ENCODE measurements around the gene CRX.
"Not testable (repeated sequence)": the region's sequence is repeated elsewhere in the genome, so short reads cannot be mapped to it uniquely, and the experiment has no call there.

Gene CRX

GRCh38 chr19:47821460-47822020 is at the start of gene CRX:
CRX (plus strand) TSS chr19:47821937; CDS start chr19:47834444, 12,507 bp downstream.
- DNase-seq (ENCODE audit: low read depth in 4 of 4, low spot score in 1 of 4) = no peak

DNA sequence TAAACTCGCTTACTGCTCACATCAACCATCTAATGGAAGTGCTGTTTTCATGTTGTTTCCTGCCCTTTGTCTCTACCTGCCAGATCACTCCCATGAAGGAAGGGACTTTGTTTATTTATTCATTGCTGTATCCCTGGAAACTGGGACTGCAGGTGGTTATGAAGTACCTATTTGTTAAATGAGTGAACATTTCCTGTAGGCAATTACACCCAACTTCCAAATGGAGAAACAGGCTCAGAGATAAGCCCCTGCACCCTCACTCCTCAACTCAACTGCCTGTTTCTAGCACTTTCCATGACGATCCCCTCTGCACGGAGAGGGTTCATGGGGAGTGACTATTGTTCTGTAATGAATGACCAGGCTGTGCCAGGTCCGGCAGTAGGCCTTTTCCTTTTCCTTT is 45.2 kb upstream of the CRX start:
- DNase-seq (ENCODE audit: low read depth in 4 of 4, low spot score in 1 of 4) = no peak

GRCh38 chr19:47777245-47778048 is 44.3 kb upstream of the CRX start:
- not testable (repeated sequence) for DNase-seq (ENCODE audit: low read depth in 4 of 4, low spot score in 1 of 4)

DNA sequence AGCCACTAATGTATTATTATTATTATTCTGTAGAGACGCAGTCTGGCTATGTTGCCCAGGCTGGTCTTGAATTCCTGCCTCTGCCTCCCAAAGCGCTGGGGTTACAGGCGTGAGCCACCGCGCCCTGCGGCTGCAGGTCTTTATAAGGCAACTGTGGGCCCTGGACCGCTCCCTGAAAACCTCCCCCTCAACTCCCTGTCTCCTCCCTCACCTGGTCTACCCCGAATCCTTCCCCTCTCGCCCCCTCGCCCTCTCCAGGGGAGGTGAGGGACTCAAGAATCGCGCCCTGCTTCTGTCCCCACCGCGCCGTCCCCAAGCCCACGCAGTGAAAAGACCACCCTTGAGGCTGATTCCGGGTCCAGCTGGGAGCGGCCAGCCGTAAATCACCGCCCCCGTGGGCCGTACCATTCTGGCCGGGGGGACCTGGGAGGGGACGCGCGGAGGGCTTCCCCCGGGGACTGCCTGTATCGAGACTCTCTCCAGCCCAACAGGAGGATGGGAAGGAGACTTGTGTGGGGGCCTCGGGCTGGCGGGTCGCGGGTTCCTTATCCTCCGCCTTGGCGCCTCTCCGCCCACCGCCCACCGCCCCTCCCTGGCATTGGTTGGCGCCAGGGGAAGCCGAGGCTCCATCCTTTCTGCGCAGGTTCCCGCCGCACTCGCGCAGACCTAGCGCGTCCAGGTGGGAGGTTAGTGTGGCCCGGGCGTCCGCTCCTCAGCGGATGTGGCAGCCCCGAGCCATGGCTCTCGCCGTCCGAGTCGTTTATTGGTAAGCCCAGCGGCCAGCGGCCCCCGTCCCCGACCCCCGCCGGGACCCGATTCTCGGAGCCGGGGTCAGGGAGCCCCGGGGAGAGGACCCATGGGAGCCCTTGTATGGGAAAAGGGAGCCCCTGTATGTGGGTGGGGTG is 43.4 kb upstream of the CRX start, which contains the start of gene SELENOW:
Gene SELENOW (plus strand): TSS at position 655 of the 905 bp plus-strand sequence. CDS start 83 bp downstream, at position 738.
- peak; percentile 52 to 67 (median 64) for DNase-seq (ENCODE audit: low read depth in 4 of 4, low spot score in 1 of 4)

DNA sequence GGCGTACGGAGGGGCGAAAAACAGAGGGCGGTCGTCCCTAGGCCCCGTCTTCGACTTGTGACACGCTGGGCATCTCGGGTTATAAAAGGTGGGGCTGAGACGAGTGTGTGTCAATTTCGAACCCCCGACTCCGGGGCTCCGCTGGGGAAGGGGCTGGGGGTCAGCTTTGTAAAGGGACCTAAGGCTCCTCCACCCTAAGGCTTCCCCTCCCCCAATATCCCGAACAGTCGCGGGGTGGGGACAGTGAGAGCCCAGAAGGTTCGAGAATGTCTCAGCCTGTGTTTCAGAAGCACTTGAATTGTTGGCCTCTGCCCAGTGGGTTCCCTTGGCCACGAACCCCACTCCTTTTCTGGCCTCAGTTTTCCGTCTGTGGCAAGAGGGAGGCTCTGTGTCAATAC is 42.8 kb upstream of the CRX start:
- no peak for DNase-seq (ENCODE audit: low read depth in 4 of 4, low spot score in 1 of 4)

DNA sequence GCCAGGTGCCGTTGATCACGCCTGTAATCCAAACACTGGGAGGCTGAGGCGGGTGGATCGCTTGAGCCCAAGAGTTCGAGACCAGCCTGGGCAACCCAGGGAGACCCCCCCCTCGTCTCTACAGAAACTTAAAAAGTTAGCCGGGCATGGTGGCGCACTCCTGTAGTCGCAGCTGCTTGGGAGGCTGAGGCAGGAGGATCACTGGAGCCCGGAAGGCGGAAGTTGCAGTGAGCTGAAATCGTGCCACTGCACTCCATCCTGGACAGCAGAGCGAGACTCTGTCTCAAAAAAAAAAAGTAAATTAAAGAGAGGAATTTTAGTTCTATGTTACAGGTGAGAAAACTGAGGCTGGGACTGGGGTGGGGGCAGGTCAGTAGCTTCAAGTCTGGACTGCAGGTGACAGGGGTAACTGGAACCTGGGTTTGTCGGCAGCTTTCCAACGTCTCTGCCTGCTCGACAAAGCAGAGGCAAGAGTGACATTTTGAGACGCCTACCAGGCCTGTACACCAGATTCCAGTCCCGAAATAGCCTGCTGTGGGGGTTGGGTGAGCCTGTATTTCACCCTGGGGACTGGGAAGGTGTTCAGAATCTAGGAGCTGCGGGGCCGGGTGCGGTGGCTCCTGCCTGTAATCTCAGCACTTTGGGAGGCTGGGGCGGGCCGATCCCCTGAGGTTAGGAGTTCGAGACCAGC is 42.1 kb upstream of the CRX start:
- DNase-seq (ENCODE audit: low read depth in 4 of 4, low spot score in 1 of 4) = no peak

DNA sequence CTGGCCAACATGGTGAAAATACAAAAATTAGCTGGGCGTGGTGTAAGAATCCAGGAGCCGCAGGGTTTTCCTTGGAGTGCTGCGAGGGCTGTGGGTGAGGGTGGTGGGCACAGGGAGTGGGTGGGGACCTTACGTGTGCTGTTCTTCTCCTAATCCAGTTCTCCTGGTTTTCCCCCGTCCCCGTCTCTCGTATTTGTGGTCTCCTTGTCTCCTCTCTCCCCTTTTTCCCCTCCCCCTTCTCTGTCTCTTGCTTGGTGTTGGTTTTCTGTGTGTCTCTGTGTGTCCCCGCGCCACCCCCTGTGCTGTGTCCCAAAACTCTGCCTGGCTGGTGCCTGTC is 41.6 kb upstream of the CRX start:
- DNase-seq (ENCODE audit: low read depth in 4 of 4, low spot score in 1 of 4) = no peak

DNA sequence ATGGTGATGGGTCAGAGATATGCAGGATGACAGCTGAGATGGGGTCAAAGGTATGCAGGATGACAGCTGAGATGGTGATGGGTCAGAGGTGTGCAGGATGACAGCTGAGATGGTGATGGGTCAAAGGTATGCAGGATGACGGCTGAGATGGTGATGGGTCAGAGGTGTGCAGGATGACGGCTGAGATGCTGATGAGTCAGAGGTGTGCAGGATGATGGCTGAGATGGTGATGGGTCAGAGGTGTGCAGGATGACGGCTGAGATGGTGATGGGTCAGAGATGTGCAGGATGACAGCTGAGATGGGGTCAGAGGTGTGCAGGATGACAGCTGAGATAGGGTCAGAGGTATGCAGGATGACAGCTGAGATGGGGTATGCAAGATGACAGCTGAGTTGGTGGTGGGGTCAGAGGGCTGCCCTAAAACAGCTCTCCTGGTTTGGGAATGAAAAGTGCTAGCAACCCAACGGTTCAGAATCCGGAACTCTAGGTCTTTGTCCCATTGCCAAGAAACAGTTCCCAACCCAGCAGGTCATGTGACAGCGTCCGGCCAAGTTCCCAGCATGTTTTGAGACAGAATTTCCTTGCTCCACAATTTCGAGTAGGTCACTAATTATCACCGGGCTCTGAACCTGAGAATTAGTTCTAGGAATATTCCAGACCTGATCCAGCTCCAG is 40.0 kb upstream of the CRX start:
- no peak for DNase-seq (ENCODE audit: low read depth in 4 of 4, low spot score in 1 of 4)

DNA sequence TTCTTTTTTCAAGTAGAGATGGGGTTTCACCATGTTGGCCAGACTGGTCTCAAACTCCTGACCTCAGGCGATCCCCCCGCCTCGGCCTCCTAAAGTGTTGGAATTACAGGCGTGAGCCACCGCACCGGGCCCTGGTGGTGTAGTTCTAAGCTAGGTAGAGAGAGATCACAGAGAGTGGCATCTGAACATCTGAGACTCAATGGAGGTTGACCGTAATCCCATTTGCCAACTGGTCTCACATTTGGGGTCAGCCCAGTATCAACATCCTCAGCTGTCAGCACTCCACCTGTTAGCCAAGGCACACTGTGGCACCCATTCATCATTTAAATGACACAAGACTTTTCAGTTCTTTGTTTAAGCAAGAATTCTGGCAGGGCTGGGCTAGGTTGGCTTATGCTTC is 35.2 kb upstream of the CRX start:
- DNase-seq (ENCODE audit: low read depth in 4 of 4, low spot score in 1 of 4) = no peak

GRCh38 chr19:47787307-47787706 is 34.4 kb upstream of the CRX start:
- not testable (repeated sequence) for DNase-seq (ENCODE audit: low read depth in 4 of 4, low spot score in 1 of 4)

DNA sequence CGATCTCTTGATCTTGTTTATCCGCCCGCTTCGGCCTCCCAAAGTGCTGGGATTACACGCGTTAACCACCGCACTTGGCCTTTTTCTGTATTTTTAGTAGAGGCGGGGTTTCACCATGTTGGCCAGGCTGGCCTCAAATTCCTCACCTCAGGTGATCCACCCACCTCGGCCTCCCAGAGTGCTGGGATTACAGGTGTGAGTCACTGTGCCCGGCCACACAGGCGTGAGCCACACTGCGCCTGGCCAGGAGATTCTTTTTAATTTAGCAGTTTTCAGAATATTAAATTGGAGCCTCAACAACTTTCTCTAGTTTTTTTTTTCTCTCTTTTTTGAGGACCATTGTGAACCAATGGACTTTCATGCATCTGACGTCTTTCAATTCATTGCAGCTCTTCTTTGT is 31.9 kb upstream of the CRX start:
- not testable (repeated sequence) for DNase-seq (ENCODE audit: low read depth in 4 of 4, low spot score in 1 of 4)

DNA sequence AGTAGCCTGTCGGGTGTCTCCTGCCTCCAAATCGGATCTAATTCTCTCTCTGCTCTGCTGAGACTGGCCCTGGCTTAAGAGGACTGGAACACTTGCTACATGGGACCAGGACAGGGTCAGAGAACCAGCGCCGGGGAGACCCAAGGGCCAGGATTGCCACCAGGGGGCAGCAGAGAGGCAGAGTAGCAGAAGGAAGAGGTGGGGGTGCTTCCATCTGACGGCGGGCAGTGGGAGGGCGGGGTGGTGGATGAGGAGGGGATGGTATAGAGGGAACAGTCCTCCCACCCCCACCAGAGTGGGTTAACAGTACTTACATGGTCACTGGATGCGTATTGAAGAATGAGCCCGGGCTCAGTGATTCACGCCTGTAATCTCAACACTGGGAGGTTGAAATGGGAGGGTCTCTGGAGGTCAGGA is 31.3 kb upstream of the CRX start:
- DNase-seq (ENCODE audit: low read depth in 4 of 4, low spot score in 1 of 4) = peak; percentile 84 to 94 (median 87)

- DNase-seq (ENCODE audit: low read depth in 4 of 4, low spot score in 1 of 4) = no peak
These were observed 29.1 kb upstream of the CRX start for GRCh38 chr19:47792616-47793015.

- DNase-seq (ENCODE audit: low read depth in 4 of 4, low spot score in 1 of 4) = no peak
These were observed 27.2 kb upstream of the CRX start for GRCh38 chr19:47794526-47794925.

DNA sequence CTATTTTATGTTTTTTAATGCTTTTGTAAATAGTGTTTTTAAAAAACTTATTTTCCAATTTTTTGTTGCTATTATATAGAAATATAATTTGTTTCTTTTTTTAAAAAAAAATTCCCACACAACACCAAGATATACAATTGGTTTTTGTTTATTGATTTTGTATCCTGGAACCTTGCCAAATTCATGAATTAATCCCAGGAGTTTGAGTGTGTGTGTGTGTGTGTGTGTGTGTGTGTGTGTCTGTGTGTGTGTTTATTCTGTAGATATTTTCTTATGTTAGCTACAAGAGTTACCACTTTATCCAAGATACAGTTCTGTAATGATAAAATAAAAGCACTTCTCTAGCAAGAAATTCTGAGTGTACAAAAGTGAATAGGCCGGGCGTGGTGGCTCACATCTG is 25.0 kb upstream of the CRX start:
- DNase-seq (ENCODE audit: low read depth in 4 of 4, low spot score in 1 of 4) = no peak

DNA sequence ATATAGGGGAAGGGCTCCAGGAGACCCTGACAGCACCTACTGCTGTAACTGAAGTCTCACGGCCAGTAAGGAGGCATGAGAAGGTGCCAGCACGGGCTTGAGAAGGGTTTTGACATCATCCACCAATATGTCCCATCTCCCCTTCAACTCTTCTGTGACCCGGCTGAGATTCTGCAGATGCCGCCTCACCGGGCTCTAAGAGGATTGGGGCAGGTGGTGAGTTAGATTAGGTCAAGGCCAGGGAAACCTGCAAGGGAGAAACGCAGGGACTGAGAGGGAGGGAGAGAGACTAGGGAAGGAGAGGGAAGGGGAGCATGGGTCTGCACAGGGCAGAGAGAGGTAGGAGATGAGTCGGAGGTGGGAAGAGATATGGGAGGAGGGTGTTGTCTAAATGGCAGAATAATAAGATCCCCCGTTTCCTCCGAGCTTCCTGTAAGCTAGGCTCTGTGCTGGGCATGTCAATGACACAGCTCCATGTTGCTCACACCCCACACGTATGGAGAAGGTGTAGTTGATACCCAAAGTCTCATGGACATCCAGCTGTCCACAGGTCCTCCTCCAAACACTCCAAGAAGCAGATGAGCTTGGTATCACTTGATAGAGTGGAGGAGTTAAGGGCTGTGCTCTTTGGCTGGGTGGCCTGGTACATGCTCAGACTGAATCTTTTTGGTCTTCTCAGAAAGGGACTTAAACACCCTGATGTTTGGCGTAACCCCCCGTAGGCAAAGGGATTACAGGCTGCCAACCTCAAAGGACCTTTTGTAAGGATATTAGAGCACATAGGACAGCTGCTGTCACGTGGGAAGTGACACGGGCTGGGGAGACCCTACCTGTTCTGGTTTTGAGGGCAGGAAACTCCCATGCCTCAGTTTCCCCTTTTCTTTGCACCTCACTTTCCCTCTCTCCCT is 23.5 kb upstream of the CRX start:
- no peak for DNase-seq (ENCODE audit: low read depth in 4 of 4, low spot score in 1 of 4)

- DNase-seq (ENCODE audit: low read depth in 4 of 4, low spot score in 1 of 4) = no peak
These were observed 22.9 kb upstream of the CRX start for GRCh38 chr19:47798904-47799266.

DNA sequence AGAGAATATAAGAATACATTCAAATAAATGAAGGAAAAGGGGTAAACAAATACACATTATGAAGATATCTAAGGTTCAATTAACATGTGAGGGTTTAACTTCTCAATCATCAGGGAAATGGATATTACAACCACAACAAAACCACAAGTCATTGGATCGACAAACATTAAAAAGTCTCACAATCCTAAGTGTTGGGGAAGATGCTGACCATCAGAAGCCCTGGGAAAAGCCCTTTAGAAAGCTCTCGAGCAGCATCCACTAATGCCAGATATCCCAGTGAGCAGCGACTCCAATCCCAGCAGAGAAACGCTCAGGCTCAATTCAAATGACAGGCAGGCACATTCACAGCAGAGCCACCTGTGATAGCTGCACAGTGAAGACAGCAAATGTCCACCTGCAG is 20.5 kb upstream of the CRX start:
- no peak for DNase-seq (ENCODE audit: low read depth in 4 of 4, low spot score in 1 of 4)

DNA sequence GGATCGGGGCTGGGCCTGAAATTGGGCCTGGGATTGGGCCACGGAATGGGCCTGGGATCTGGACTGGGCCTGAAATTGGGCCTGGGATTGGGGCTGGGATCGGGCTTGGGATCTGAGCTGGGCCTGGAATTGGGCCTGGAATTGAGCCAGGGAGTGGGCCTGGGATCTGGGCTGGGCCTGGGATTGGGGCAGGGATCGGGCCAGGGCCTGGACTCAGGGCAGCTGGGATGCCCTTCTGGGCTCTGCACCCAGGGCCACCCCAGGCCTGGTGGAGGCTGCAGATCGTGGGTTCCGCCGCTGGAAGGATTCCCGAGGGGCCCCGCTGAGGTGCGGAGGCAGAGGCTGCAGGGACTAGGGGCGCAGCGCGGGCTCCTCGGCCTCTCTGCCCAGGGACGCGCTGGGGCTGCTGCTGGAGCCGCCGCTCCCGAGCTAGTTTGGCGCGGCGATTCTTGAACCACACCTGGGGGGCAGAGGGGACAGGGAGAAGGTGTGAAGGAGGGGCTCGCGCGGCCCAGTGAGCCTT is 19.2 kb upstream of the CRX start:
- DNase-seq (ENCODE audit: low read depth in 4 of 4, low spot score in 1 of 4) = no peak
